ENCODE measurements around the gene CAMKMT.

- TF ChIP-seq CTCF (IDR thresholded peaks at IDR 0.05) (no peak), EZH2 (IDR thresholded peaks at IDR 0.05; ENCODE audit: borderline replicate concordance, insufficient read depth, low read depth, low read length, poor library complexity, severe bottlenecking) (no peak)
Measured at GRCh38 chr2:44615950-44616518, 254.3 kb downstream of the CAMKMT start.

Data from B cell (primary cell).